HG03097 (cell line): ENCODE results near the gene CBX7.

Experiments used
- ATAC-seq: cut with Tn5 transposase; IDR thresholded peaks from one replicate; pipeline ENCODE4 v1.9.1; 2021; ENCODE audit not compliant: unreplicated experiment, low FRiP score

The CBX7 gene

DNA sequence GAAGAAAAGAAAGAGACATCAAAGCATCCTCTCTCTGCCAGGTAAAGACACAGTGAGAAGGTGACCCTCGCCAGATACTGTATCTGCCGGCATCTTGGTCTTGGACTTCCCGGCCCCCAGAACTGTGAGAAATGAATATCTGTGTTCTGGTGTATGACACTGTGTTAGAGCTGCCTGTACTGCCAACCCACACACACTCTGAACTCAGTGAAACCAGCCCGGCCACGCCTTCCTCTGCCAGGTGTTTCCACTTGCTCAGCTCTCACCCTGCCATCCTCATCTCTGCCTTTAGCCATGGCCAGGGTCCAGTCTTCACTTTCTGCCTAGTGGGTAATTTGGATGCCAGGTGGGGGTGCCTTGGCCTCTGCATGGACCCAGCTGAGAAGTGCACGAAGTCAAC lies 24.0 kb downstream of the CBX7 start:
- no peak for ATAC-seq

DNA sequence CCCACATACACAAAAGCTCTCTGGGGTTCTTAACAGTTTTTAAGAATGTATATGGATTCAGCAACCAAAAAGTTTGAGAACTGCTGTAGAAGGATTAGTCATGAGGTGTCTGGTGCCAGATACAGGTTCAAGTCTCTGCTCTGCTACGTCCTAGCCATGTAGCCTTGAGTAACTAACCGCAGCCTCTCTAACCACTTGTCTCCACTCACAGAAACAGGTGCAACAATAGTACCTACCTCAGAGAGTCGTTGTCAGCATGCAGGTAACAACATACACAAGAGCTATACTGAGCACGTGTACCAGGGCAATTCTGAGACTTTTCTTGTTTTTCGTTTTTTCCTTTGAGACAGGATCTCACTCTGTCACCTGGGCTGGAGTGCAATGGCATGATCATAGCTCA lies 26.9 kb downstream of the CBX7 start:
- no peak for ATAC-seq

DNA sequence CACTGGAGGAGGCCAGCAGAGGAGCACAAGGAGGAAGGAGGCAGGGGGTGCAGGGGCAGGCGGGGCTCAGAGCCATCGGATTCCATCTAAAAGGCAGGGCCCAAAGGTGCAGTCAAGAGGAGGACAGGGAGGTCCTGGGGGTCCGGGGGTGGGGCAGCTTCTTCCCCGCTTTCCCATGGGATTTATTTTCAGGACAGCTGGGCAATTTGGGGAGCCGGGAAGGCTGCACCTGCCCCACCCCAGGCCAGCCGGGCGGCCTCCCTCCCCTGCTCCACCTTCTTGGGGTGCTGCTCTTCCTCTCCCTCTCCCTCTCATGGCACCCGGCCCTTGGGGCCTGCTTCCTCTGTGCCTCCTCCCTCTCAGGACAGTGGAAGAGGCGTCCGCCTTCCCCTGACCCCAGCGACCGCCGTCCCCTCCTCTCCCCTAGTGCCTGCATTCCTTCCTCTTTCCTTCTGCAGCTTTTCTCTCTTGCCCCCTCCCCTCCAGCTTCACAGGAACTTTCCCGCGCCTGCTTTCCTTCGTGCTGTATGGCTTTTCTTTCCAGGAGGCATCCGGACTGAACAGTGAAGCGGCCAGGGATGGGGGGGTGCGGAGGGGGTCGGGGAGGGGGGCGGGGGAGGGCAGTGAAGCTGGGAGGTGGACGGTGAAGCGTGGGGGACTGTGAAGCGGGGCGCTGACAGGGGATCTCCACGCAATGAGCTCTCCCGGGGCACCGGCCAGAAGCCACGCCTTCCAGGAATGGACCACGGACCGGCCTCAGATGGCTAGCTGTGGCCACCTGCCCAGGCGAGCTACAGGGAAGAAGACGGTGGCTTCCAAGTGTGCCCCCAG lies 28.5 kb downstream of the CBX7 start:
- ATAC-seq: no peak

DNA sequence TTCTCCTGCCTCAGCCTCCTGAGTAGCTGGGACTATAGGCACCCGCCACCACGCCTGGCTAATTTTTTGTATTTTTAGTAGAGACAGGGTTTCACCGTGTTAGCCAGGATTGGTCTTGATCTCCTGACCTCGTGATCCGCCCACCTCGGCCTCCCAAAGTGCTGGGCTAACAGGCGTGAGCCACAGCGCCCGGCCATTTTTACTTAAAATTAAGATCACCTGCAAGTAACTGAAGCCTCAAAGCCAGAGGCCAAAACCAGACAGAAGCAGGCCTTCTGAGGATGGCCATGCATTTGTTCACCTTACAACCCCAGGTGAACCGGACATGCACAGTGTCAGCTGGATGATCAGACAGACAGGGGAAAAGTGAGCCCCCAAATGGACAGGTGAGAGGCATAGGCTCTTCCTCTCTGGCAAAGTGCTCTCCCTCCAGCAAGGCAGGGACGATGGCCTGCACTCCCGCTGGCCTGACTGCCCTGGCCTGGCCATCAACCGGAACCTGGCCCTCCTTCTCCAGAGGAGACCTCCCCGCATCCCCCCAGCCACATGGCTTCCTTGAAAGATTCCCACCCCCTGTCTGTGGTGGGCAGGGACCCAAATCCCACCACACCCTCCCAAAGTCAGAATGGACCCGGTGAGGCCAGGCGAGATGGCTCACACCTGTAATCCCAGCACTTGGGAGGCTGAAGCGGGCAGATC lies 29.6 kb downstream of the CBX7 start:
- ATAC-seq: no peak

DNA sequence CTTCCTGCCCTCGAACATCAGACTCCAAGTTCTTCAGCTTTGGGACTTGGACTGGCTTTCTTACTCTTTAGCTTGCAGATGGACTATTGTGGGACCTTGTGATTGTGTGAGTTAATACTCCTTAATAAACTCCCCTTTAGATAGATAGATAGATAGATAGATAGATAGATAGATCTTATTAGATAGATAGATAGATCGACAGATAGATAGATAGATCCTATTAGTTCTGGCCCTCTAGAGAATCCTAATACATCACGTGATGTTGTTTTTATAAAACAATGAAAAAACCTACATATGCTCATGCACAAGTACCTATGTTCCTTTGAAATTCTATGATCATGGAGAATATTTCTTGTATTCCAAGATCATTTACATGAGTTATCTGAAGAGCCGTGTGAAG lies 31.5 kb downstream of the CBX7 start:
- no peak for ATAC-seq

DNA sequence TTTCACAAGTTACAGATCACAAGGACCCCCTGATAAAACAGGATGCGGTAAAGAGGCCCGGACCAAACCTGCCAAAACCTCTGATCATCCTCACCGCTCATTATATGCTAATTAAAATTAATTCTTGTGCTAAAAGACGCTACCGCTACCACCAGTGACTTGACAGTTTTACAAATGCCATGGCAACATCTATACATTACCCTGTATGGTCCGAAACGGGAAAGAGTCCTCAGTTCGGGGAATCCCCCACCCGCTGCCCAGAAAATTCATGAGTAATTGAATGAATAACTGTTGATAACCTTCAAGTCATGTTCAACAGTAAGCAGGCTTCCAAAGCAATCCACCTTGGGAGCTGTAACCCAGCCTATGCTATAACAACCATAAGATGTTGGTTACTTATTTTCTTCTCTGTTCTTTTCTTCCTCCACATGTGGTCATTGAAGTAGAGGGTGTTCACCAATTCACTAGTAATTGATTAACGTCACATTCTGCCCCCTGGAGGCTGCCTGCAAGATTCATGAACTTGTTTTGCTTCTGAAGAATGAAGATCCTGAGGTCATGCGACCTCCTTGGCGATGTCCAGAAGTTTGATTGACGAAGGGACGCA lies 34.8 kb downstream of the CBX7 start:
- ATAC-seq: peak; percentile 48

DNA sequence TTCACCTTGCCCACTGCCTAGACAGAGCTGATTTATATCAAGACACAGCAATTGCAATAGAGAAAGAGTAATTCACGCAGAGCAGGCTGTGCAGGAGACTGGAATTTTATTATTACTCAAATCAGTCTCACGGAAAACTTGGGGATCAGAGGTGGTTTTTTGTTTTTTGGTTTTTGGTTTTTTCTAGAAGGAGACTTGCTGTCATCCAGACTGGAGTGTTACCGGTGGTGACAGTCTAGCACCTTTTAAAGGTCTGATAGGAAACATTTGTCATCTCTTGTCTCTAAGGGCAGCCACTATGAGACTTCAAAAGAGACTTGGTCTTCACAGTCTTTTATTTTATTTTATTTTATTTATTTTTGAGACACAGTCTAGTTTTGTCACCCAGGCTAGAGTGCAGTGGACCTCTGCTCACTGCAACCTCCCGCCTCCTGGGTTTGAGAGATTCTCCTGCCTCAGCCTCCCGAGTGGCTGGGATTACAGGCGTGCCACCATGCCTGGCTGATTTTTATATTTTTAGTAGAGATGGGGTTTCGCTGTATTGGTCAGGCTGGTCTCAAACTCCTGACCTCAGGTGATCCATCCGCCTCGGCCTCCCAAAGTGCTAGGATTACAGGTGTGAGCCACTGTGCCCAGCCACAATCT lies 36.4 kb downstream of the CBX7 start:
- ATAC-seq: no peak

DNA sequence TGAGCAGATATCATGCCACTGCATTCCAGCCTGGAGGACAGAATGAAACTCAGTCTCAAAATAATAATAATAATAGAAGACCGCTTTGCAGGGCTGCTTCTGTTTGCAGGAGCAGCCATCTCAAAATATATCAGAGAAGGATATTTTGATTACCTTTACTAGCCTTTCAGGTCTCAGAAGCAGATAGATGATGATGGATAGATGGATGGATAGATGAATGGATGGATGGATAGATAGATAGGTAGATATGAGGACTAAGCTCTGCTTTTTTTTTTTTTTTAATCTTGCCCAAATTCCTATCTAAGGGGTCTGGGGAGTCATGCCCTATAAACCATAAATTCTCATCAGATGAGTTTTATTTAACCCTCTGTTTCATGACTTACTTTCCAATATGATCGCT lies 36.9 kb downstream of the CBX7 start:
- no peak for ATAC-seq

DNA sequence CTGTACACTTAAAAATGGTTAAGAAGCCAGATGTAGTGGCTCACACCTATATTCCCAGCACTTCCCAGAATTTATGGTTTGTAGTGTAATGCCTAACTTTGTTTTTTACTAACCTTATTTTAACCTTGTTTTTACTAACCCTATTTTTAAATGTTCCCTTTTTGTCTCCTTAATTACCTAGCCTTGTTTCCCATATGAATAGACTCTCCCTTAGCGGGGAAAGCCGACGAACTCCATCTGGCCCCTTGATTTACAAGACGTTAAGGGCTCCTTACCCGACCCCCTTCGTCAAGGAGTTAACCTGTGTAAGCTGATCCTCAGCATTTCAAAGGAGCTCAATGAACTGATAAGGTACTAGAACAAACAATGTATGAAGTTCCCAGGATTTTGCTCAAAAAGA lies 38.4 kb downstream of the CBX7 start:
- no peak for ATAC-seq

DNA sequence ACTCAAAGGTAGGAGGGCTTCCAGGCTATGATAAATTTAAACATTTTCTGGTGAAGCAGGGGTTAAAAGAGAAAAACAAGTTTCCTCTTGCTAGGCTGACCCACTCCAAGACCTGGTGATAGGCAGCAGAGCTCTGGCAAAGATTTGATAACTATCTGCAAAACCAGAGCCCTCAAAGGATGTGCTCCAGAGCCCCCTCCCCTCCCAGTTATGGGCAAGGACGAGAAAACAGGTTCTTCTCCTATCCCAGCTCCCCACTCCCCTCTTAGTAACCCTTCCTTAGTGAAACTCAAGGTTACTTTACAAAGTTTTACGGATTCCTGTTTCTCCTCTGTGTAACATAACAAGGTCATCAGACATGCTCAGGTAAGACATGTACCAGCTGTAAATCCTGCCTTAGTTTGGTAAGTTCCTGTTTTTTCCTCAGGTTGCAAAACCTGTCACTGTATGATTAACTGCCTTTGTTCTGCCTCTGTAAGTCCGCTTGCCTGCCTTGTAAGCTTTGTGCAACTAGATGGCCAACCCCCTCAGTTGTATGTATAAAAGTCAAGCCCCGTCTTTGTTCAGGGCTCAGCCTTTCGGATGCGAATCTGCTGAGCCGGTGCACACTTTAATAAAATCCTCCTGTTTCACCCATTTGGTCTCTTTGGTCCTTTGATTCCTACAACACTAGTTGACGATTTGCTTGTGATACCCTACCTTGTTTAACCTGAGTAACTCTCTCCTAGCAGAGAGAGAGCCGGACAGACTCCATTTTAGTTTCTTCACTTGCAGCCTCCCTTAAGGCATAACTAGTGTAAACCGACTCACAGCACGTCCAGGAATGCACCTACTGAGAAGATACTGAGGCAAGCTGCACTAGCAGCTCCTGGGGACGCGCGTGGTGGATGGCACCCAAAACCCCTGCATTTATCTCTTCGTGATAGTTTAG lies 41.6 kb downstream of the CBX7 start:
- ATAC-seq: no peak

DNA sequence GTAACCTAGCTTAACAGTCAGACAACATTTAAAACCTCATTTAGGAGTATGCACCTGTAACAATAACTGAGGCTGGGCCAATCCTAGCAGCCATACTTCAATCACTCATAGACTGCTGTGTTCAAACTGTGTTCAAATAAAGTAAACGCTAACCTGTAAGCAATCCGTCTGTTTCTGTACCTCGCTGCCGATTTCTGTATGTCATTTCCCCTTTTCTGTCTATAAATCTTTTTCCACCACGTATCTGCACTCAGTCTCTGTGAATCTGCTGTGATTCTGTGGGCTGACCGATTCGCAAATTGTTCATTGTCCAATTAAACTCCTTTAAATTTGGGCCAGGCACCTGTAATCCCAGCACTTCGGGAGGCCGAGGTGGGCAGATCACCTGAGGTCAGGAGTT lies 43.1 kb downstream of the CBX7 start:
- ATAC-seq: no peak

DNA sequence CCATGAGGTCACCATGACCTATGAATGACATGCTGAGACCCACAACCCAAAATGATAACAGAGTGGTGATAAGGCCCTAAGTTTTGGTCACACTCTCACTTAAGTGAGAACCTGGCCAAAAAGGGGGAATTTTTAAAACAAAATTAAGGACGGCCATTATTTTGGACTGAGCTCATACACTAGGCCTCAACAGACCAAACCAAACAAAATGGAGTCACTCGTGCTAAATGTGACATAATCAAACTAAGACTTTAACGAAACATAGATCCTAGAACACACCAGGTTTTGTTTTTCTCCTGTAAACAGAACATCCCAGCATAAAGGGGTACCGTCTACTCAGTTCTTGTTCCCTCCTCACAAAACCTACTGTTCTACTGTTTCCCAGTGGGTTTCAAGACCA lies 44.0 kb downstream of the CBX7 start:
- ATAC-seq: no peak

DNA sequence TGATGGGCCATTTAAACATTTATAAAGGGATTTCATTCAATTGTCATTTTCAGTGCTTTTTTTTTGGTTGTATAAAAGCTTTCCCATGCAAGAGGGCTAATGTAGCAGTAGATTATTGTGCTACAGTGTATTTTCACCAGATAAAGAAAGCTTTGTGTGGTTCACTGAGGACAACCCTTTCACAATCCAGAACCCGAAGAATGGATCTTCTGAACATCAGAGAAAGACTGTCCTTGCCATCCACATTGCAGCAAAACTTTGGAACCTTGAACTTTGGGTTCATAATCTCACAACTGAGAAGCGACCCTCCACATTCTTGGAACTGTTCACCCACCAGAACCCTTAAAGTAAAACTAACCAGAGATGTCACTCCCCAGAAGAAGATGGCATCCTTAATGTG lies 46.2 kb downstream of the CBX7 start:
- ATAC-seq: no peak

DNA sequence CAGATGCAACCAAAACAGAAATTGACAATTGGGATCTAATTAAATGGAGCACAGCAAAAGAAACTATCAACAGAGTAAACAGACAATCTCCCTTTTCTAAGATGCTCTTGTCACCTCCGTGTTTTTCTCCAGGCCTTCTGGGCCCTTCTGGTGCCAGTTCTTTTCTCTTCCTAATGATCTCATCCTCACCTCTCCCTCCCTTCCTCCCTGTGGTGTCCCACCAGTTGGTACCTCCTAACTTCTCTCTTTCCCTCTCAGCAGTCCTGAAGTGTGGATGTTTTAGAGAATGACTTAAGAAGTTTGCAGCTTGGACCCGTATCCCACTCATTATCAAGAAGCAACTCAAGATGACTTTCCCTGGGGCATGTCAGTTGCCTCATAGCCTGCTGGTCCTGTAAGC lies 49.0 kb downstream of the CBX7 start:
- no peak for ATAC-seq

DNA sequence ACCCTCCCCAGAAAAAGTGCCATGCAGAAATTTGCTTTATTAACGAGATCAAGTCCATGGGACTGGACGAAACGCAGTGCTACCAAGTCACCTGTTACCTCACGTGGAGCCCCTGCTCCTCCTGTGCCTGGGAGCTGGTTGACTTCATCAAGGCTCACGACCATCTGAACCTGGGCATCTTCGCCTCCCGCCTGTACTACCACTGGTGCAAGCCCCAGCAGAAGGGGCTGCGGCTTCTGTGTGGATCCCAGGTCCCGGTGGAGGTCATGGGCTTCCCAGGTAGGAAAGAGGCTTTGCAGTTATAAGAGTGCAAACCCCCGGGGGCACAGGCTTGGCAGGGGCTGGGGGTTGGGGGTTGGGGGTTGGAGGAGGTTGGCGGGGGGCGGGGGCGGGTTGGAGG lies 51.3 kb downstream of the CBX7 start:
- no peak for ATAC-seq

DNA sequence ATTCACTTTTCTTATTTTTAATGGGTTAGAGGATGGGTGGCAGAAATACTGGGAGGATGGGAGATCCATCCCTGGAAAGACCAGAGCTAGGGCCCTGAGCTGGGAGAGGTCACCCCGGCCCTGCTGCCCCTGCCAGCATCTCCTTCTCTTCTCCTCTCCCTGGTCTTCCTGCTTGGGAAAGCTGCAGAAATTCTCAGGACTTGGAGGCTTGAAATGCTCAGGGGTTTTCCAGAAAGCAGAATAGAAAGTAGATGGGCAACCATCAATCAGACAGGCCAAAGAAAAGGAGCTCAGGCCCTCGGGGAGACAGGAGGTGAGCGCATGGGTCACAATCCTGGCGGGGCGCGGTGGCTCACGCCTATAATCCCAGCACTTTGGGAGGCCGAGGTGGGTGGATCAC lies 53.9 kb downstream of the CBX7 start:
- ATAC-seq: no peak

DNA sequence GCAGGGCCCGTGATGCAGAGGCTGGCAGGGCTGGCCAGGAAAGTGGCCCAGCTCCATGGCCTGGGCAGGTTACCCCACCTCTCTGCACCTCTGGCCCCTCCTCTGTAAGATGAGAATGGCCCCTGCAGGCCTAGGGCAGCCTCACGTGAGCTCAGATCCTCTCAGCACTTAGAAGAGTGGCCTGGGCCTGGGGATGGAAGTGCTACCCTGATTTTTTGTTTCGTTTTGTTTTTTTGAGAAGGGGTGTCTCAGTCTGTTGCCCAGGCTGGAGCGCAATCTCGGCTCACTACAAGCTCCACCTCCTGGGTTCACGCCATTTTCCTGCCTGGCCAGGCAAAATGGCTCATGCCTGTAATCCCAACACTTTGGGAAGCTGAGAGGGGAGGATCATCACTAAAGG lies 54.5 kb downstream of the CBX7 start:
- ATAC-seq: no peak

DNA sequence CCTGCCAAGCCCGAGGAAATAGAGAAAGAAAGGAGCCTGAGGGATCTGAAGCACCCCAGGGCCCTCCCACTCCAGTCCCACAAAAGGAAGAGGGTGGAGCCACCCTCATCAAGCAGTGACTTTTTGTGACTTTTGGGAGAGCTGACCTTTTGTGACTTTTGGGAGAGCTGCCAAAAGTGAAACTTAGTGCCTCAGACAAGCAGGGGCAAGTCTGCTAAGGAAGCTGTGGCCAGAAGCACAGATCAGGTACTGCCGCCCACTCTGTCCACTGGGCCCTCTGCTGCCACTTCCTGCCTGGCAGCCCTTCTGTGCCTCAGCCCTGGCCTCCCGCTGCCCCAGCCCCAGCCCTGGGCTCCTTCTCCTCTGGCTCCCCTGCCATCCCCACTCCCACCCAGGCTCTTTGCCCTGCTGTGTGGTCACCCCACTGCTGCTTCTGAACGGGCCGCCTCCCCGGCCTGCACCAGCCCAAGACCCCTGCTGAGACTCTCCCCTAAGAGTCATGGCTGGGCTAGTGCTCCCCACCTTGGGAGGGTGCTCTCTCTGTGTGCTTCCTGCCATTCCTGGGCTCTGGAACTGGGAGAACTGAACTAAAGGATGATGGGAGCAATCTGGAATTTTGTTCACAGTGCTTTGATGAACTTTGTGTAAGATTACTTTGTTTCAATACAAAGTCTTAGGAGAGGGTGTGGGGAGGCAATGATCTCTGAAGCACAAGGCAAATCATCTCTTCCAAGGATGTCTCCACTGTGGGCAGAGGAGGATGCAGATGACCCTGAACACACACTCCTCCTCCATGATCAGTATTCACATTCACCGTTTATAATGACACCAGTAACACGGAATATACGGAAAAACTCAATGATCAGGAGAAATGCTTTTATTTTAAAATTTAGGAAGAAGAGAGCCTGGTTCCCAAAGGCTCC lies 55.1 kb downstream of the CBX7 start, which contains the start of gene APOBEC3H:
TSS of gene APOBEC3H (plus strand) at position 147 of the 923 bp plus-strand sequence. CDS start 3,035 bp downstream, outside the sequence.
- ATAC-seq: no peak

DNA sequence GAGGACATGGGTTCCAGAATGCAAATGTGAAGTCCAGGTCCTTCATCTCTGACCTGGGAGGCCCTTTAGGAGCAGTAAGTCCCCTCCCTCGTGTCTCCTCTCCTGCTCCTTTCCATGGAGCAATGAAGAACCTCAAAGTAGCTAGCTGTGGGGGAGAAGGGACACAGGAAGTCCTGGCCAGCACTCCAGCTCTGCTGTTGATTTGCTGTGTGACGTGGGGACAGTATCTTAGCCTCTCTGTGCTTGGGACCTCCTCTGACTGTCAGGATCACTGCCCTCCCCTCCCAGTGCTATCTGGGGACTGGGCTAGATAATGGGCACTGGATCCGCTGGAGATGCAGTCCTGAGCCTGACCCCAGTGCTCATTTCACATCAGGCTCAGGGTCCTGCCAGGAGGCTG lies 56.5 kb downstream of the CBX7 start:
- no peak for ATAC-seq
